Subcutaneous adipose tissue (tissue), 4 donors: ENCODE data around the gene ZSCAN2. TPM values are rescaled to one million over a fixed set of nuclear protein-coding genes. Genes with fewer than 3 reads are reported as not detected.

ENCODE experiments used
- CTCF ChIP-seq: fragments of 450-650 bp; IDR thresholded peaks from one replicate; pipeline ENCODE4 v1.5.1; 2016; ENCODE audit warnings: low read depth, mild to moderate bottlenecking, control low read depth, antibody characterized with exemption, moderate library complexity
- total RNA-seq, 4 donors: library from RNA; depleted of rRNA; stranded (reverse); fragments of >200 nt; gene quantifications; one replicate each; pipeline ENCODE4 v1.1.0, GENCODE V29; 2016

ZSCAN2 gene
- 10 to 100 TPM in 3 of 4 donors, 1 to 10 TPM in 1; 7.8 to 26.0 (median 10.2) TPM for total RNA-seq

- no peak for TF ChIP-seq CTCF
These were observed at the start of gene ZSCAN2 for GRCh38 chr15:84600687-84601554. Gene ZSCAN2, plus strand, starts transcription at chr15:84601009. Its CDS starts 2,919 bp downstream, at chr15:84603928.

GRCh38 chr15:84552896-84553295, 47.9 kb upstream of the ZSCAN2 start:
- no peak for TF ChIP-seq CTCF

- no peak for TF ChIP-seq CTCF
These were observed 30.6 kb upstream of the ZSCAN2 start for GRCh38 chr15:84570164-84570735.

GRCh38 chr15:84572231-84572630, 28.6 kb upstream of the ZSCAN2 start:
- no peak for TF ChIP-seq CTCF

- no peak for TF ChIP-seq CTCF
These were observed 25.3 kb upstream of the ZSCAN2 start for GRCh38 chr15:84575493-84575892.

GRCh38 chr15:84582583-84583157, 18.1 kb upstream of the ZSCAN2 start:
- no peak for TF ChIP-seq CTCF

- TF ChIP-seq CTCF = no peak
These were observed 14.1 kb upstream of the ZSCAN2 start for GRCh38 chr15:84586696-84587095.
